Mesothelial cell of epicardium (in vitro differentiated cells): ENCODE data around the gene NR1I2. TPM values are rescaled to one million over a fixed set of nuclear protein-coding genes. Genes with fewer than 3 reads are reported as not detected.

Experiments used
- DNase-seq, 2 experiments: peaks; one replicate each; pipeline ENCODE4 v3.0.0; 2021; ENCODE audit warnings: low spot score in 2 of 2; ENCODE audit not compliant: unreplicated experiment in 2 of 2
- H3K27ac Mint-ChIP-seq: 2 replicates; pipeline ENCODE4 v1.8.0; 2021; ENCODE audit warnings: mixed read lengths
- H3K27me3 Mint-ChIP-seq: 2 replicates; pipeline ENCODE4 v1.8.0; 2021; ENCODE audit warnings: low read depth, mixed read lengths
- H3K36me3 Mint-ChIP-seq: 2 replicates; pipeline ENCODE4 v1.8.0; 2021; ENCODE audit warnings: mixed read lengths
- H3K4me1 Mint-ChIP-seq: 2 replicates; pipeline ENCODE4 v1.8.0; 2021; ENCODE audit warnings: mixed read lengths
- H3K4me3 Mint-ChIP-seq: 2 replicates; pipeline ENCODE4 v1.8.0; 2021; ENCODE audit warnings: mild to moderate bottlenecking, moderate library complexity, mixed read lengths
- H3K9me3 Mint-ChIP-seq: 2 replicates; pipeline ENCODE4 v1.8.0; 2021; ENCODE audit warnings: mixed read lengths
- total RNA-seq: library from RNA; stranded (reverse); gene quantifications from 3 replicates; pipeline ENCODE4 v1.2.1, GENCODE V29; 2021
- TF ChIP-seq, protein P1 (sequence below): fragments of 200-600 bp; sonication (generic); IDR thresholded peaks from one replicate; pipeline ENCODE4 v1.5.0; 2021; ENCODE audit warnings: antibody characterized with exemption; ENCODE audit not compliant: unreplicated experiment

NR1I2 gene
- total RNA-seq, 1 donor from 2014 or later: 0.07 TPM

DNA sequence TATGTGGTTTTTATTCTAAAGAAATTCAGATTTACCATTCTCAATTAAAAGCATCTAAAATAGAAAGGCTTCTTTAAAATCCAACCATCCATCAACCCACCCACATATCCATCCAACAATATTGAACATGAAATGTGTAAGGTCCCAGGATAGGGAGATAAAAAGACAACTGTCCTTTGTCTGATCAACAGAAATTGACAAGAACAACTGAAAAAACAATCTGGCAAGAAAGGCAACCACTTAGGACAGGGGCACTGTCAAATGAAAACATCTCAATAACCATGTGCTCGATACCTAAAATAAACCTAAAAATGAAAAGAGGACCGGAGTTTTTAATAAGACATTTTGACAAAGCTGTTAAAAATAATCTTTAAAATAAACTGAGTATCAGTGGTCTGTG lies 67.2 kb downstream of the NR1I2 start:
- Mint-ChIP-seq H3K4me3 (no peak overlapping the region), H3K4me1 (no peaks in the 10 kb centered on the region), H3K9me3 (peaks cover 33% of the 10 kb centered on the region), H3K36me3 (peaks cover 42% of the 10 kb centered on the region), H3K27ac (no peak overlapping the region), H3K27me3 (no peaks in the 10 kb centered on the region)
- no peak for DNase-seq
- TF ChIP-seq, protein P1, sequence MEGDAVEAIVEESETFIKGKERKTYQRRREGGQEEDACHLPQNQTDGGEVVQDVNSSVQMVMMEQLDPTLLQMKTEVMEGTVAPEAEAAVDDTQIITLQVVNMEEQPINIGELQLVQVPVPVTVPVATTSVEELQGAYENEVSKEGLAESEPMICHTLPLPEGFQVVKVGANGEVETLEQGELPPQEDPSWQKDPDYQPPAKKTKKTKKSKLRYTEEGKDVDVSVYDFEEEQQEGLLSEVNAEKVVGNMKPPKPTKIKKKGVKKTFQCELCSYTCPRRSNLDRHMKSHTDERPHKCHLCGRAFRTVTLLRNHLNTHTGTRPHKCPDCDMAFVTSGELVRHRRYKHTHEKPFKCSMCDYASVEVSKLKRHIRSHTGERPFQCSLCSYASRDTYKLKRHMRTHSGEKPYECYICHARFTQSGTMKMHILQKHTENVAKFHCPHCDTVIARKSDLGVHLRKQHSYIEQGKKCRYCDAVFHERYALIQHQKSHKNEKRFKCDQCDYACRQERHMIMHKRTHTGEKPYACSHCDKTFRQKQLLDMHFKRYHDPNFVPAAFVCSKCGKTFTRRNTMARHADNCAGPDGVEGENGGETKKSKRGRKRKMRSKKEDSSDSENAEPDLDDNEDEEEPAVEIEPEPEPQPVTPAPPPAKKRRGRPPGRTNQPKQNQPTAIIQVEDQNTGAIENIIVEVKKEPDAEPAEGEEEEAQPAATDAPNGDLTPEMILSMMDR: no peak

DNA sequence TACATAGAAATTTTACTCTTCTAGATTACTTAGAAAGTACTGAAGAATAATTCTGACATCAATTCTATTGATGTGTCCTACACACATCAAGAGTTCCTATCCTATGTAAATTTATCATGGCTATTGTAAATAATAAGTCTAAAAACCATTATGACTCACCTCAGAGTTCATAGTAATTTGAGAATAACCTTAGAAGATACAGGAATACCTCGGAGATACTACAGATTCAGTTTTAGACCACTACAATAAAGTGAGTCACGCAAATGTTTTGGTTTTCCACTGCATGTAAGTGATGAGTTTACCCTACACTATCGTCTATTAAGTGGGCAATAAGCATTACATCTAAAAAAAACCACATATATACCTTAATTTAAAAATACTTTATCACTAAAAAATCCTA lies 74.8 kb downstream of the NR1I2 start:
- Mint-ChIP-seq H3K27me3 (no peaks in the 10 kb centered on the region), H3K36me3 (peaks cover 75% of the 10 kb centered on the region)
- TF ChIP-seq, protein P1: no peak

DNA sequence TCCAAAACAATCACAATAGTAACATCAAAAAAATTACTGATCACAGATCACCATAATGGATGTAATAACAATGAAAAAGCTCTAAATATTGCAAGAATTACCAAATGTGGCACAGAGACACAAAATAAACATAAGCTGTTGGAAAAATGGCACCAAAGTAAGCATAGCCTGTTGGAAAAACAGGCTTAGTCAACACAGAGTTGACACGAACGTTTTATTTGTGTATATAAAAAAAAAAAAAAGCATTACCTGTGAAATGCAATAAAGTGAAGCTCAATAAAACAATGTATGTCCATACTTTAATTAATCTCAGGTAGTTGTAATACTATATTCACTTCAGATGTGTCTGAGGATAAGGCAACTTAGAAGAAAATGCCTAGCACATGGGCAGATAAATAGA lies 77.1 kb downstream of the NR1I2 start:
- Mint-ChIP-seq H3K4me3 (no peak overlapping the region), H3K27me3 (no peaks in the 10 kb centered on the region), H3K9me3 (peaks cover 43% of the 10 kb centered on the region), H3K27ac (no peak overlapping the region), H3K36me3 (peaks cover 76% of the 10 kb centered on the region), H3K4me1 (no peaks in the 10 kb centered on the region)
- DNase-seq: no peak
- TF ChIP-seq, protein P1: no peak

More for the DNA sequence above, 74.8 kb downstream of the NR1I2 start:
- Mint-ChIP-seq H3K27ac (no peak overlapping the region), H3K9me3 (peaks cover 52% of the 10 kb centered on the region), H3K4me3 (no peak overlapping the region), H3K4me1 (no peaks in the 10 kb centered on the region)
- no peak for DNase-seq

DNA sequence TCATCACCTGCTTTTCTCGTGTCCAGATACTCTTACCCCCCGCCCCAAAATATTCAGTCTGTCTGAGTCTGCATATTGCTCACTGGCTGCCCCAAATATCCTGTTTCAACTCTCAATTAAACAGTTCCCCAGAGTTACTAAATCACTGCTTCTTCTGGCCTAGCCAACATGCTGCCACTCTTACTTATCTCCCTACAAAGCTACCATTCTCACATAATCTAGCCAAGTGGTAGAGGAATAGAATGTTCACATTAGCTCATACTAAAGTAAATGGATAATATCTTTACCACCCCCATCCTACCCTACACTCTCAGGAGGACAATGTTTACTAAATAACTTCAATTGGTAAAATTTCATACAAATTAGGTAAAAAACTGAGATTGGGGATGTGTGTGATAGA lies 77.8 kb downstream of the NR1I2 start:
- peaks cover 37% of the 10 kb centered on the region for H3K9me3 Mint-ChIP-seq
- no peak overlapping the region for H3K27ac Mint-ChIP-seq
- no peaks in the 10 kb centered on the region for H3K27me3 Mint-ChIP-seq
- no peak overlapping the region for H3K4me3 Mint-ChIP-seq
- H3K36me3 Mint-ChIP-seq: peaks cover 69% of the 10 kb centered on the region
- no peaks in the 10 kb centered on the region for H3K4me1 Mint-ChIP-seq
- TF ChIP-seq, protein P1: no peak
- no peak for DNase-seq

DNA sequence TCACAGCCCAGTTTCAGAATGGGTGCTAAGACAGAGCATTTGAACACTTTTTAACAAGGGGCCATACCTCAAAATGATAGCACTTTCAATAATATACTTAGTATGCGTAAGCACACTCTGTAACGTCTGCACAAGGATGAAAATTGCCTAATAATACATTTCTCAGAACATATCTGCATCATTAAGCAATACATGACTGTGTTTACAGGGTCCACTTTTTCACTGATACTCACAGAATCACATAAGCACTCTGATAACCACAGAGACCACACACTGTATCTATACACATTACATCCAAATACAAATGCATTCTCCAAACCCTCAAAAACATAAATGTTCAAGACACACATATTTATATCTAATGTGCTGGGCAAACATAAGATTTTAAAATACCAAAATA lies 79.8 kb downstream of the NR1I2 start:
- H3K4me3 Mint-ChIP-seq: no peak overlapping the region
- H3K27ac Mint-ChIP-seq: no peak overlapping the region
- H3K4me1 Mint-ChIP-seq: no peaks in the 10 kb centered on the region
- H3K27me3 Mint-ChIP-seq: no peaks in the 10 kb centered on the region
- TF ChIP-seq, protein P1: no peak
- no peak for DNase-seq
- H3K36me3 Mint-ChIP-seq: peaks cover 57% of the 10 kb centered on the region
- peaks cover 25% of the 10 kb centered on the region for H3K9me3 Mint-ChIP-seq

DNA sequence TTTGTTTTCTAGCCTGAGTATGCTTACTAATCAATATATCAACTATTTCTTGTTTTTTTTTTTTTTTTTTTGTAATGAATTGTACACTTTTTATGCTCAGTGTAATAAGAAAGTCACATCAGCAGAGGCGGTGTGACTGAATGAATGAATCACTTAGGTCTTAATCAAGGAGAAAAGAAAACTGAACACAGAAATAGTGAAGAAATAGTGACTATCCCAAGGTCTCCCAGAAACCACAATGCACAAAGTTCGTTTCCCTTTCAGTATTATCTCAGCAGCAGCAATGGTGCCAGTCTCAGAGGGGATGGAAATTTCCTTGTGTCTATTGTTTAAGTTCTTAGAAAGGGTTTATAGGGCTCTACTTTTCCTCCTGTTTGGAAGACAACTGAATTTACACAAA lies 80.7 kb downstream of the NR1I2 start:
- Mint-ChIP-seq H3K27me3 (no peaks in the 10 kb centered on the region), H3K4me1 (no peaks in the 10 kb centered on the region), H3K27ac (no peak overlapping the region), H3K9me3 (peaks cover 18% of the 10 kb centered on the region), H3K4me3 (no peak overlapping the region), H3K36me3 (peaks cover 49% of the 10 kb centered on the region)
- TF ChIP-seq, protein P1: no peak
- no peak for DNase-seq
